OCI-LY1 (cell line): ENCODE measurements around the gene CYP2C19.

Experiments
- CTCF ChIP-seq: fragments of 200-600 bp; sonication (generic), shearing (Covaris generic); IDR thresholded peaks from 2 replicates; pipeline ENCODE4 v1.5.1; 2017; ENCODE audit warnings: mild to moderate bottlenecking, antibody characterized with exemption, low read length, moderate library complexity, mixed read lengths
- EZH2 ChIP-seq: fragments of 200-600 bp; sonication (generic), shearing (Covaris generic); IDR thresholded peaks from 2 replicates; pipeline ENCODE4 v1.8.0; 2017; ENCODE audit warnings: borderline replicate concordance, mixed run types, mild to moderate bottlenecking, antibody characterized with exemption, low read length, moderate library complexity, mixed read lengths

- TF ChIP-seq EZH2 (no peak), CTCF (no peak)
Measured at GRCh38 chr10:94859086-94859485, 96.6 kb downstream of the CYP2C19 start.
